Liver (tissue), 9 donors: Measurements from ENCODE around the gene RASAL2. TPM values are rescaled to one million over a fixed set of nuclear protein-coding genes. Genes with fewer than 3 reads are reported as not detected.

Source experiments
- DNase-seq: peaks from one replicate; pipeline ENCODE4 v3.0.0-alpha.2; 2017; ENCODE audit warnings: low spot score
- H3K27ac ChIP-seq, 2 donors: one replicate each; pipeline ENCODE4 v1.7.0; 2013; ENCODE audit warnings: inconsistent platforms in 2 of 2, low read length in 2 of 2, control low read depth in 1 of 2, low read depth in 1 of 2, mild to moderate bottlenecking in 1 of 2
- H3K27me3 ChIP-seq, 4 donors: one replicate each; pipeline versions ENCODE4 v1.6.1 to v1.7.0; 2013; ENCODE audit warnings: low read length in 3 of 4, inconsistent platforms in 1 of 4, mild to moderate bottlenecking in 1 of 4, moderate library complexity in 1 of 4; ENCODE audit not compliant: control insufficient read depth in 4 of 4, insufficient read depth in 4 of 4
- H3K36me3 ChIP-seq, 4 donors: one replicate each; pipeline versions ENCODE4 v1.6.1 to v1.7.0; 2013; ENCODE audit warnings: low read length in 3 of 4, mild to moderate bottlenecking in 3 of 4, low read depth in 1 of 4, moderate library complexity in 1 of 4; ENCODE audit not compliant: control insufficient read depth in 4 of 4, insufficient read depth in 3 of 4
- H3K4me1 ChIP-seq, 4 donors: one replicate each; pipeline versions ENCODE4 v1.6.1 to v1.7.0; 2013; ENCODE audit warnings: low read length in 3 of 4, mild to moderate bottlenecking in 3 of 4, moderate library complexity in 1 of 4; ENCODE audit not compliant: control insufficient read depth in 4 of 4, insufficient read depth in 4 of 4
- H3K4me3 ChIP-seq, 3 donors: one replicate each; pipeline versions ENCODE4 v1.6.1 to v1.7.0; 2013; ENCODE audit warnings: low read length in 3 of 3, control low read depth in 1 of 3, low read depth in 1 of 3, mild to moderate bottlenecking in 1 of 3
- H3K9ac ChIP-seq, 2 donors: one replicate each; pipeline ENCODE4 v1.7.0; 2013; ENCODE audit warnings: low read length in 2 of 2, mild to moderate bottlenecking in 2 of 2, moderate library complexity in 2 of 2, control low read depth in 1 of 2, low read depth in 1 of 2
- H3K9me3 ChIP-seq, 4 donors: one replicate each; pipeline versions ENCODE4 v1.6.1 to v1.7.0; 2013; ENCODE audit warnings: low read length in 3 of 4; ENCODE audit not compliant: control insufficient read depth in 4 of 4
- EGR1 ChIP-seq, 2 donors: IDR thresholded peaks; 2 replicates each; pipeline ENCODE4 v1.6.1; 2016 to 2018; ENCODE audit warnings: antibody characterized with exemption in 2 of 2, low read depth in 2 of 2
- FOXA1 ChIP-seq: IDR thresholded peaks from 2 replicates; pipeline ENCODE4 v1.6.1; 2016; ENCODE audit warnings: antibody characterized with exemption
- GABPA ChIP-seq, 2 donors: IDR thresholded peaks in 1 of 2; conservative IDR thresholded peaks in 1 of 2; 2 replicates each; pipeline ENCODE4 v1.6.1; 2016; ENCODE audit warnings: antibody characterized with exemption in 2 of 2, mild to moderate bottlenecking in 1 of 2, moderate library complexity in 1 of 2
- HNF4A ChIP-seq, 2 donors: conservative IDR thresholded peaks; 2 replicates each; pipeline ENCODE4 v1.6.1; 2016; ENCODE audit warnings: antibody characterized with exemption in 2 of 2, mild to moderate bottlenecking in 2 of 2
- HNF4G ChIP-seq: IDR thresholded peaks from 2 replicates; pipeline ENCODE4 v1.6.1; 2016; ENCODE audit warnings: antibody characterized with exemption
- JUND ChIP-seq, 2 donors: IDR thresholded peaks; 2 replicates each; pipeline ENCODE4 v1.6.1; 2016; ENCODE audit warnings: antibody characterized with exemption in 2 of 2
- RAD21 ChIP-seq, 2 donors: IDR thresholded peaks; 2 replicates each; pipeline ENCODE4 v1.6.1; 2016; ENCODE audit warnings: antibody characterized with exemption in 2 of 2, mild to moderate bottlenecking in 2 of 2
- RXRA ChIP-seq, 2 donors: IDR thresholded peaks; 2 replicates each; pipeline ENCODE4 v1.6.1; 2017 to 2018; ENCODE audit warnings: antibody characterized with exemption in 2 of 2, mild to moderate bottlenecking in 1 of 2
- SP1 ChIP-seq: IDR thresholded peaks from 2 replicates; pipeline ENCODE4 v1.6.1; 2018; ENCODE audit warnings: antibody characterized with exemption, mild to moderate bottlenecking
- TAF1 ChIP-seq: conservative IDR thresholded peaks from 2 replicates; pipeline ENCODE4 v1.6.1; 2016; ENCODE audit warnings: antibody characterized with exemption, mild to moderate bottlenecking
- YY1 ChIP-seq: IDR thresholded peaks from 2 replicates; pipeline ENCODE4 v1.6.1; 2016; ENCODE audit warnings: antibody characterized with exemption, mild to moderate bottlenecking
- WGBS: extraction: QIAGEN DNeasy Blood & Tissue Kit; methylation state at CpG from one replicate; pipeline ENCODE4 v1.1.7; 2013; 5-methylcytosine and 5-hydroxymethylcytosine counted together
- polyA plus RNA-seq, 2 donors: library from polyadenylated mRNA; stranded (reverse) in 1 of 2; unstranded in 1 of 2; fragments of 200-250 nt in 1 of 2; fragments of >200 nt in 1 of 2; fragmentation: Nextera tagmentation in 1 of 2; extraction: Ambion mirVana in 1 of 2; gene quantifications; one replicate each; pipeline versions ENCODE4 v1.2.1 to v1.2.3, GENCODE V29; 2013 to 2015
- total RNA-seq, 2 donors: library from RNA; depleted of rRNA; stranded (reverse); fragments of >200 nt; gene quantifications; one replicate each; pipeline ENCODE4 v1.2.3, GENCODE V29; 2014
- TF ChIP-seq, protein P1 (sequence below): fragments of 150-350 bp; IDR thresholded peaks from 2 replicates; pipeline ENCODE4 v1.5.1; 2017; ENCODE audit warnings: improper control_type of control experiment, low read depth, low read length; ENCODE audit not compliant: missing input control
- TF ChIP-seq, protein P2 (sequence below): IDR thresholded peaks from 2 replicates; pipeline ENCODE4 v1.6.1; 2016; ENCODE audit warnings: antibody characterized with exemption
- TF ChIP-seq, protein P3 (sequence below): IDR thresholded peaks from 2 replicates; pipeline ENCODE4 v1.6.1; 2016; ENCODE audit warnings: antibody characterized with exemption
- TF ChIP-seq, protein P4 (sequence below): IDR thresholded peaks from 2 replicates; pipeline ENCODE4 v1.6.1; 2016; ENCODE audit warnings: antibody characterized with exemption
- donor health status: healthy.
- donor health status: healthy.
- donor health status: healthy.
- donor health status: healthy.
- donor health status: healthy.

RASAL2 gene
- total and polyA plus RNA-seq, 4 donors, result 1.8 to 8.1 (median 4.1) TPM

DNA sequence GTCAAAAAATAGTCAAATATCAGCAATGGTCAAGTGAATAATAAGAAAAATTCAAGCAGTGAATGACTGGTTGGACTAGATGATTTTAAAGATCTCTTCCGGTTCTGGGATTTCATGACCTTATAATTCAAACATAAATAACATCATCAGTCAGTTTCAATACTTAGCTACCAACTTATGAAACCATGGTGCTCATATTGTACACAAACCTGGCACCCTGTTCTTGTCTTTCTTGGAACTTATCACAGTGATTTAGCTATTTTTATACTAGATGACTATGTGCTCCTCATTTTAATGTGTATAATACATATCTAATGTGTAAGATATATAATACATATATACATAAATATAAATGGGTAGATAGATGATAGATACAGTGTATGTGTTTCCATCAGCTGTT is 245.9 kb downstream of the RASAL2 start:
- H3K9me3 ChIP-seq, result no peaks in the 10 kb centered on the region
- no peaks in the 10 kb centered on the region for H3K36me3 ChIP-seq
- no peak for TF ChIP-seq YY1
- no peak for TF ChIP-seq SP1
- no peak for TF ChIP-seq FOXA1
- TF ChIP-seq EGR1 (IDR thresholded peaks at IDR 0.05; ENCODE audit: low read depth in 2 of 2), result no peak
- TF ChIP-seq JUND (IDR thresholded peaks at IDR 0.05), result no peak
- TF ChIP-seq HNF4A (conservative IDR thresholded peaks at IDR 0.05), result no peak
- TF ChIP-seq, protein P1, sequence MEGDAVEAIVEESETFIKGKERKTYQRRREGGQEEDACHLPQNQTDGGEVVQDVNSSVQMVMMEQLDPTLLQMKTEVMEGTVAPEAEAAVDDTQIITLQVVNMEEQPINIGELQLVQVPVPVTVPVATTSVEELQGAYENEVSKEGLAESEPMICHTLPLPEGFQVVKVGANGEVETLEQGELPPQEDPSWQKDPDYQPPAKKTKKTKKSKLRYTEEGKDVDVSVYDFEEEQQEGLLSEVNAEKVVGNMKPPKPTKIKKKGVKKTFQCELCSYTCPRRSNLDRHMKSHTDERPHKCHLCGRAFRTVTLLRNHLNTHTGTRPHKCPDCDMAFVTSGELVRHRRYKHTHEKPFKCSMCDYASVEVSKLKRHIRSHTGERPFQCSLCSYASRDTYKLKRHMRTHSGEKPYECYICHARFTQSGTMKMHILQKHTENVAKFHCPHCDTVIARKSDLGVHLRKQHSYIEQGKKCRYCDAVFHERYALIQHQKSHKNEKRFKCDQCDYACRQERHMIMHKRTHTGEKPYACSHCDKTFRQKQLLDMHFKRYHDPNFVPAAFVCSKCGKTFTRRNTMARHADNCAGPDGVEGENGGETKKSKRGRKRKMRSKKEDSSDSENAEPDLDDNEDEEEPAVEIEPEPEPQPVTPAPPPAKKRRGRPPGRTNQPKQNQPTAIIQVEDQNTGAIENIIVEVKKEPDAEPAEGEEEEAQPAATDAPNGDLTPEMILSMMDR, result no peak
- TF ChIP-seq, protein P2, sequence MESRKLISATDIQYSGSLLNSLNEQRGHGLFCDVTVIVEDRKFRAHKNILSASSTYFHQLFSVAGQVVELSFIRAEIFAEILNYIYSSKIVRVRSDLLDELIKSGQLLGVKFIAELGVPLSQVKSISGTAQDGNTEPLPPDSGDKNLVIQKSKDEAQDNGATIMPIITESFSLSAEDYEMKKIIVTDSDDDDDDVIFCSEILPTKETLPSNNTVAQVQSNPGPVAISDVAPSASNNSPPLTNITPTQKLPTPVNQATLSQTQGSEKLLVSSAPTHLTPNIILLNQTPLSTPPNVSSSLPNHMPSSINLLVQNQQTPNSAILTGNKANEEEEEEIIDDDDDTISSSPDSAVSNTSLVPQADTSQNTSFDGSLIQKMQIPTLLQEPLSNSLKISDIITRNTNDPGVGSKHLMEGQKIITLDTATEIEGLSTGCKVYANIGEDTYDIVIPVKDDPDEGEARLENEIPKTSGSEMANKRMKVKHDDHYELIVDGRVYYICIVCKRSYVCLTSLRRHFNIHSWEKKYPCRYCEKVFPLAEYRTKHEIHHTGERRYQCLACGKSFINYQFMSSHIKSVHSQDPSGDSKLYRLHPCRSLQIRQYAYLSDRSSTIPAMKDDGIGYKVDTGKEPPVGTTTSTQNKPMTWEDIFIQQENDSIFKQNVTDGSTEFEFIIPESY, result no peak
- no peak for TF ChIP-seq GABPA (IDR thresholded peaks at IDR 0.05 in 1 of 2, conservative IDR thresholded peaks at IDR 0.05 in 1 of 2)
- no peak for TF ChIP-seq RAD21 (IDR thresholded peaks at IDR 0.05)
- TF ChIP-seq, protein P3, sequence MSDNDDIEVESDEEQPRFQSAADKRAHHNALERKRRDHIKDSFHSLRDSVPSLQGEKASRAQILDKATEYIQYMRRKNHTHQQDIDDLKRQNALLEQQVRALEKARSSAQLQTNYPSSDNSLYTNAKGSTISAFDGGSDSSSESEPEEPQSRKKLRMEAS, result no peak
- no peak for TF ChIP-seq HNF4G
- TF ChIP-seq RXRA (IDR thresholded peaks at IDR 0.05), result no peak
- no peak for TF ChIP-seq TAF1
- H3K4me3 ChIP-seq, result no peak overlapping the region
- H3K4me1 ChIP-seq, result peaks cover 0 to 2% (median 0%) of the 10 kb centered on the region in 4 donors
- DNase-seq, result no peak
- H3K9ac ChIP-seq, result no peak overlapping the region
- 84% methylated on average over 1 of the region's 1 CpG for WGBS
- no peak overlapping the region for H3K27ac ChIP-seq
- no peaks in the 10 kb centered on the region for H3K27me3 ChIP-seq

DNA sequence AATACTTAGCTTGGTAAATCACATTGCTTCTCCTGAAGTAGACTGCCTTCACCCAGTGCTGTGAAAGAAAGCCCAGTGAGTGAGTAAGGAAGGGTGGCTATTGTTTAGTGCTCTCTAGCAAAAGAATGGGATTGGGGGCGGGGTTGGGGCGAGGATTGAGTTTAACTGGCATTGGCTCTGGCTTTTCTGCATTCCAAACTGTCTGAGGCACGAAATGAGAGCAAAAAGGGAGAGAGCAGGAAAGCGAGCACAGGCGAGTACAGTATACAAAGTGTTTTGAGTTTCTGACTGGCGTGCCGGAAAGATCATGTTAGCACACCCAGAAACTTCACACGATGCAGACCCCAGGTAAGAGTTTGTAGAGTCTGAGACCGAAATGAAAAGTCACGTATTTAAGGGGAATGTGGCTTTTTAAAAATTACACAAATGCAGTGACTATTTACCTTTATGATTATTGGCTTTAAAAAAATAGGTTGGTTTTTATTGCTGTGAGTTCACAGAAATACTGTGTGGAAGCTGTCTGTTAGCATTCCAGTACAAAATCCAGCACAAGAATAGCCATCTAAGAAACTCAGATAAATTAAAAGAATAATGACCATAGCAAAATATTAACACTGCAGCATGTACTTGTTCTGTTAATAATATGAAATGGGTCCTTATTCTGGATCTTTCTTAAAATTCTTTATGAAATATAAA is 247.5 kb downstream of the RASAL2 start:
- no peak overlapping the region for H3K4me3 ChIP-seq
- 74% methylated on average over 10 of the region's 10 CpGs for WGBS
- H3K9ac ChIP-seq, result no peak overlapping the region
- H3K27me3 ChIP-seq, result no peaks in the 10 kb centered on the region
- no peaks in the 10 kb centered on the region for H3K9me3 ChIP-seq
- H3K36me3 ChIP-seq, result no peaks in the 10 kb centered on the region
- DNase-seq, result no peak
- TF ChIP-seq, protein P4, sequence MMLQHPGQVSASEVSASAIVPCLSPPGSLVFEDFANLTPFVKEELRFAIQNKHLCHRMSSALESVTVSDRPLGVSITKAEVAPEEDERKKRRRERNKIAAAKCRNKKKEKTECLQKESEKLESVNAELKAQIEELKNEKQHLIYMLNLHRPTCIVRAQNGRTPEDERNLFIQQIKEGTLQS, result no peak
- H3K27ac ChIP-seq, result no peak overlapping the region
- peaks cover 0 to 10% (median 2%) of the 10 kb centered on the region in 4 donors for H3K4me1 ChIP-seq
